Measurements from ENCODE around the gene RFTN1.
A peak's percentile ranks its signal among the peaks of the same experiment; 100 is the strongest.

RFTN1 gene, protein sequence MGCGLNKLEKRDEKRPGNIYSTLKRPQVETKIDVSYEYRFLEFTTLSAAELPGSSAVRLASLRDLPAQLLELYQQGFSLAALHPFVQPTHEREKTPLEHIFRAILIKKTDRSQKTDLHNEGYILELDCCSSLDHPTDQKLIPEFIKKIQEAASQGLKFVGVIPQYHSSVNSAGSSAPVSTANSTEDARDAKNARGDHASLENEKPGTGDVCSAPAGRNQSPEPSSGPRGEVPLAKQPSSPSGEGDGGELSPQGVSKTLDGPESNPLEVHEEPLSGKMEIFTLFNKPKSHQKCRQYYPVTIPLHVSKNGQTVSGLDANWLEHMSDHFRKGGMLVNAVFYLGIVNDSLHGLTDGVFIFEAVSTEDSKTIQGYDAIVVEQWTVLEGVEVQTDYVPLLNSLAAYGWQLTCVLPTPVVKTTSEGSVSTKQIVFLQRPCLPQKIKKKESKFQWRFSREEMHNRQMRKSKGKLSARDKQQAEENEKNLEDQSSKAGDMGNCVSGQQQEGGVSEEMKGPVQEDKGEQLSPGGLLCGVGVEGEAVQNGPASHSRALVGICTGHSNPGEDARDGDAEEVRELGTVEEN
- 51.7 to 109 (median 88.4) reads per million in 3 experiments for total RNA-seq

DNA sequence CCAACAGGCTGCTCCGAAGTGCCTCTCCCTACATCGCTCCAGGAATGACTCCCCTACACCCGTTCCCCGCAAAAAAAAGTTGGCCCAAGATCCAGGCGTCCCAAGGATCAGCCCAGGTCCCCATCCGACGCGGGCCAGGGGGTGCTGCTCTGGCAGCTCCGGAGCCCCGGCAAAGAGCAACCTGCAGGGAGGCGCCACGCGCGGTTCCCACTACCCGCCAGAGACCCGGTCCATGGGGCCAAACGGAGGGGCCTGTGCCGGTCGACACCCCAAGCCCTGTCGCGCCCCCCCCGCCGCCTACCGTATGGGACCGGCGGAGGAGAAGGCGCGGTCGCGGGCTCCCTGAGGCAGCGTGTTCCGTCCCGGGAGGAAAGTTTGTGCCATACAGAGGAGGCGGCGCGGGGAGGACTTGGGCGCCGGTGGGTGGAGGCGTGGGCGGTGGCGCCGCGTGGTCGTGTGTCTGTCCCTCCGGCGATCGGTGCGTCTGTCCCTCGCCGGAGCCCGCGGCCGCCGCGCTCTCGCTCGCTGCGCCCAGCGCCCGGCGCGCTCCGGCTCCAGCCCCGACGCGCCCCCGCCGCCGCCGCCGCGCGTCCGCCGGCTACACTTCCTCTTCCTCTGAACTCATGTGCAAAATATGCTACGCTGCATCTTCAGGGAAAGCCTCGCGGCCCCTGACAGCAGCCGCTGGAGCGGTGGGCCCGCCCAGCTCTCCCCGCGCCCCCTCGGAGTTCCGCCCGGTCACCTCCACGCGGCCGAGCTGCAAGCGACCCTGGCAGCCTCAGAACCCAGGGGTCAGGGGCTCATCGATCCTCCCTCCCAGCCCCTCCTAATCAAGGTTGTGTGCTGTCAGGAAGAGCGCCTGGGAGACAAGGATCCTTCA is at the start of gene RFTN1:
Gene RFTN1, minus strand, starts transcription at position 559 of the 880 bp plus-strand sequence. CDS start 19,830 bp downstream, outside the sequence.
- DNase-seq = peak; percentile 52

DNA sequence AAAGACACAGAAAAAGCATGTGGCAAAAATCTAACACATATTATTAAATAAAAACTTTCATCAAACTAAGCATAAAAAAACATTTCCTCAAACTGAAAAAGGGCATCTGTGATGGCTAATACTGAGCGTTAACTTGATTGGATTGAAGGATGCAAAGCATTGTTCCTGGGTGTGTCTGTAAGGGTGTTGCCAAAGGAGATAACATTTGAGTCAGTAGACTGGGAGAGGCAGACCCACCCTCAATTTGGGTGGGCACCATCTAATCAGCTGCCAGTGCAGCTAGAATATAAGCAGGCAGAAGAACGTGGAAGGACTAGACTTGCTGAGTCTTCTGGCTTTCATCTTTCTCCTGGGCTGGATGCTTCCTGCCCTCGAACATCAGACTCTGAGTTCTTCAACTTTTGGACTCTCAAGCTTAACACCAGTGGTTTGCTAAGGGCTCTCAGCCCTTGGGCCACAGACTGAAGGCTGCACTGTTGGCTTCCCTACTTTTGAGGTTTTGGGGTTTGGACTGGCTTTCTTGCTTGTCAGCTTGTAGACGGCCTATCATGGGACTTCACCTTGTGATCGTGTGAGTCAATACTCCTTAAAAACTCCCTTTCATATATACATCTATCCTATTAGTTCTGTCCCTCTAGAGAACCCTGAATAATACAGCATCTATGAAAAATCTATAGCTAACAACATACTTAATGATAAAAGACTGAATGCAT is 46.3 kb upstream of the RFTN1 start:
- DNase-seq = no peak

DNA sequence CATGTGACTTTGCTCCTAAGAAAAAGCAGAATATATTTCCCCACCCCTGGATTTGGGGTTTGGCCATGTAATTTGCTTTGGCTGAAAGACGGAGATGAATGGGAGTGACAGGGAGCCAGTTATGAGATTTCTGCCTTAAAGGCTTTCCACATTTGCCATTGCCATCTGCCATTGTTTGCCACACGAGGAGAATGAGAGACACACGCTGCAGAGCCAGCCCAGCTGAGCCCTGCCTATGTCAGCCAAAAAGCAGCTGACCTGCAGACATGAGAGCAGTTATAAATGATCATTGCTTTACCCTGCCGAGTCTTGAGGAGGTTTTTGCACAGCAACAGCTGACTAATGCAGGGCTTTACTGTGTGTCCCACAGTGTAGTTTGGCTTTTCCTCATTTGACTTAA is 40.6 kb upstream of the RFTN1 start:
- no peak for DNase-seq

DNA sequence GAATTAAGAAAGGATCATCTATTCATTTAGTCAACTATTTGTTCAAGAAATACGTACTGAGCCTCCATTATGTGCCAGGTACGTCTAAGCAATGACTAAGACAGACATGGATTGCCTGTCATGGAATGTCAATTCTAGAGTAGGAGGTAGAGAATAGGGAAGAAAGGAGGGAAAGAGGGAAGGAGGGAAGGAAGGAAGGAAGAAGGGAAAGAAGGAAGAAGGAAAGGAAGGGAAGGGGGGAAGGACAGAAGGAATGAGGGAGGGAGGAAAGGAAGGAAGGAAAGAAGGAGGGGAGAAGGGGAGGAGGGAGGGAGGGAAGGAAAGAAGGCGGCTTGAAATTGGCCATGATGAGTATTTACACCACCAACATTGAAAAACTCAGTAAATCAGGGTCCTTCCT is 39.3 kb upstream of the RFTN1 start:
- no peak for DNase-seq

DNA sequence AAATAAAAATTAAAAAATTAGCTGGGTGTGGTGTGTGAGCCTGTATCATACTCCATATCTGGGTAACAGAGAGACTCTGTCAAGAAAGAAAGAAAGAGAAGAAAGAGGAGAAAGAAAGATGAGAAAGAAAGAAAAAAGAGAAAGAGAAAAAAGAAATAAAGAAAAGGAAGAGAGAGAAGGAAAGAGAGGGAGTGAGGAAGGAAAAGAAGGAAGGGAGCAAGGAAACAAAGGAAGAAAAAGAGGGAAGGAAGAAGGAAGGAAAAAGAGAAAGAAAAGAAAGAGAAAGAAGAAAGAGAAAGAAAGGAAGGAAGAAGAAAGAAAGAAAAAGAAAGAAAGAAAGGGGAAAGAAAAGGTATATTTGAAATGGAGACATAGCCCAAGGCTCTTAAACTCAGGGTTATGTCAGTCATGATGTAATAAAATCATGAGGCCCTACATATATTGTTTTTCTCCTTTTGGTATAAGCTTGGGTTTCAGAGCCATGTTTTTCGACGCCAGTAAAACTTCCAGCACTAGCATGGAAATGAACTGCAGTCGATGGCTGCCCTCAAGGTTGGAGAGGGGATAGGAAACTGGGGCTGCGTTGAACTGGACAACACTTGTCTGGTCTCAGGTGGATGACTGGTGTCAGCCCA is 38.0 kb upstream of the RFTN1 start:
- DNase-seq = no peak

DNA sequence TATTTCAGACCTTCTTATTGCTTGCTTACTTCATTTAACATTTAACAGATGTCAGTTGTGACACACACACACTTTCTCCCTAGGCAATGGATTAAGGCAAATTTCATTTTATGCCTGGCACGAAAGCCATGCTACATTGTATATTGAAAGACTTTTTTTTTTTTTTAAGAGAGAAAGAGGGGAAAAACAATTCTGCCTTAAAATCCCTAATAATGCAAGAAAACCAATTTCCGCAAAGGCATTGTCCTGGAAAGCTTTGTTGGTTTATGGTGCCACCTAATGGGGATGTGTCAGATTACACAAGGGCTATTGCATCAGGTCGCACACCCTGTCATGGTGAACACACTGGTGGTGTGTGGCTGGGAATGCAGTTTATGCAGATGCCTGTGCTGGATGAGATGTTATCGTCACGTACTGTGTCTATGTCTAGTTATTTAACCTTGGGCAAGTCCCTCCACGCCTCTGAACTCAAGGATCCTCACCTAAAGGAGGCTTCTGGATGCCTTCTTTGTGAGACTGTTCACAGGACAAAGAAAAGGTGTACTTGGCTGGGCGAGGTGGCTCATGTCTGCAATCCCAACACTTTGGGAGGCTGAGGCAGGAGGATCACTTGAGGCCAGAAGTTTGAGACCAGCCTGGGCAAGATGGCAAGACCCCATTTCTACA is 37.3 kb upstream of the RFTN1 start:
- peak; percentile 71 for DNase-seq

DNA sequence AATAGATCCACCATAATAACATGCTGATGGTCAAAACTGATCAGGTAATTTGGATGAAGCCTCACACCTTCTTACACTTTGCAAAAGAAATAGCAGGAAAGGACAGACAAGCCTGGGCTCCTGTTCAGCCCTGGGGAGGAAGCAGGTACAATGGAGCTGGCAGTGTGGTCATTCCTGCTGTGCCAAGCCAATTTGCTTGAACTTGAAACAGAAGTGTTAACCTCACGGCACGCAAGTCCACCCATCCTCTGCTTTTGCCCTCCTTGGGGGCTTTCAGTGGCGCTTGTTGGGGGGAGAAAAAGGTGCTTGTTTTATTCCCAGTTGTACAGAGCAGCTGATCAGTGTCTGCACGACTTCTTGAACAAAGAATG is 36.8 kb upstream of the RFTN1 start:
- no peak for DNase-seq

DNA sequence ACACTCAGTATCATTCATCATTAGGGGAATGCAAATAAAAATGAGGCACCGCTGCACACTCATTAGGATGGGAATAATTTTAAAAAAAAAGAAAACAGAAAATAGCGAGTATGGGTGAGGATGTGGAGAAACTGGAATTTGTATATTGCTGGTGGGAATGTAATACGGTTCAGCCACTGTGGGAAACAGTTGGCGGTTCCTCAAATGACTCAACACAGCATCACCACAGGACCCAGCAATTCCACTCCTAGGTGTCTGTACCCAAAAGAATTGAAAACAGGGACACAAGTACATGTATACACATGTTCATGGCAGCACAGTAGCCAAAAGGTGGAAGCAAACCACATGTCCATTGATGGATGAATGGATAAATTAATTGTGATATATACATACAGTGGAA is 35.2 kb upstream of the RFTN1 start:
- no peak for DNase-seq

DNA sequence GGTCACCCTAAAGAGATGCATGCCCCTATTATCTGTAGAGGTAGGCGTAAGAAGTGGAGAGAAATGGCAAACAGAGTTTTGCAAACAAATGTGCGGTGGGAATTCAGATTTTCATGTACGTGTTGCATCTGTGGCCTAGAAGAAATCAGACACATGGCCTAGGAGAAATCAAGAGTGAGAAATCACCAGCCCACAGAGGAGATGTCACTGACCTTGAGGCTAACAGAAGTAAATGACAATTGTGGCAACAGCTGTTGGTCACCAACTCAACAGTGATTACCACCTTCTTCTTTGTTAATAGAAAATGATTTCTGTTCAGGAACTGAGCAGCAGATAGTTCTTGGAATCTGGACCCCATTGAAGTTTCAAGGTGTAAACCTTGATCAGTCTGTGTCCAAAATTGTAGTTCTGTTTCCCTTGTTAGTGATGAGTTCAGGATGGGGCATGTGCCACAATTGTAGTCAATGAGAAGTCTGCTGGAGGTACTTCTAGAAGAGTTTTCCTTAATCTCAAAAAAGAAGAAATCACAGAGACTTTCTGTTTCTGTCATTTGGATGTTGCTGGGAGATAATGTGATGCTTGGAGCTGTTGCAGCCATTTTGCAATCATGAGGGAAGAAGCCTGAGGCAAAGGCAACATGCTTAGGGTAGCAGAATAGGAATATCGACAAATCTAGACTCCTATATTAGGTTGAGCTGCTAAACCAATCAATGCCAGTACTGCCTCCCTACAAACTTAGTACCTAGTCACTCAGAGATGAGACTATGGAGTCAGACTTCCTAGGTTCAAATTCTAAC is 34.3 kb upstream of the RFTN1 start:
- no peak for DNase-seq

DNA sequence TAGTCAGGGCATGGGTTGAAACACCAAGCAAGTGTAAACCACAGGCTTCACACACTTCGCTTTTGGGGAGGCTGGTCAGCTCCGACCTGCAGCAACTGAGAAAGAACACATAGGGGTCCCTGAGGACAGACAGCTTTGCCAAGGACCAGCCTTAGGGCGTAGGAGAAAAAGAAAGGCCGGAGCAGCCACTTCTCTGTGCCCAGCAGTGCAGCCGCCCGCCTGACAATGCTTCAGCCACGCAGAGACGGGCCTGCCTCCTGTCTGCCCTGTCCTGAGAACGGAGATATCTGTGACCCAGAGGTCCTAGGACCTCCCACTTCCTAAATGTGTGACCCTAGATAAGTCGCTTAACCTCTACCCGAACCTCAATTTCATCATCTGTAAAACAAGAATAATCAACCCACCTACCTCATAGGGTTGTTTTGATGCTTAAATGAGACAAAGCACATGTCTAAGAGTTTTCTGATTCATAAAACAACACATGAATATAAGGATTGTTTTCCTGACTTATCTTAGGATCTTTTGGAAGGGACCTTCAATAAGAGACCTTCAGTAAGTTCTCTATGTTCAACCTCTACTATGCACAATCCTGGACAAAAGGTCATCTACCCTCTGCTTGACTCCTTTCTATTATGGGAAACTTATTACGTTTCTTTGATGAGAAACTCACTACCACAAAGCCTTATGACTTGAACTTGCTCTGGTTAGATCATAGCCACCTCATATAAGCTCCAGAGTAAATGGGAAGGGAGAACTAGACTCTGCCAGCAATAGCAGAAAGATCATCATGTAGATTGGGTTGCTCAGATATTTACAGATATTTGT is 32.9 kb upstream of the RFTN1 start:
- DNase-seq = no peak

DNA sequence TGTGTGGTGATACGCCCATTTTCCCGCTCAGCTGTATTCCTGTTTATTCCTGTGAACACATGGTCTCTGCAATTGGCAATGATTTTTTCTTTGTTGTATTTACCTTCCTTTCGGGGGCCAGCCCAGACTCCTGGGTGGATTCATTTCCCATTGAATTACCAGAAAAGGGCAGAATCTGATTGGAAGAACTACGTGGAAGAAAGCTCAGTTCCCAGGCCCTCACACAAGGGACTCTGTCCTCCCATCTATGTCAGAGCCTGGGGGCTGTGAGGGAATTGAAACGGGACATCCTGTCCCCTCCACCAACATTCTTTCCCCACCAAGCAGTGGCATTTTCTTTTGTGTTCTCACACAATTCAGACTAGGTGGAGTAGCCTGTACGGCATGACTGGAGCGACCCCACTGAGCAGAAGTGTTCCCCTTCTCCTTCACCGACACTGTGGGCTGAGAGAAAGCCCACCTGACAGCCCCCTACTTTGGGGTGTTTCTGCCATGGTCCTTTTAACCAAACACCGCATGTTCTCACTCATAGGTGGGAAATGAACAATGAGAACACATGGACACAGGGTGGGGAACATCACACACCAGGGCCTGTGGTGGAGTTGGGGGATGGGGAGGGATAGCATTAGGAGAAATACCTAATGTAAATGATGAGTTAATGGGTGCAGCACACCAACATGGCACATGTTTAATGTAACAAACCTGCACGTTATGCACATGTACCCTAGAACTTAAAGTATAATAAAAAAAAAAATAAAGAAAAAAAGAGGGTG is 32.1 kb upstream of the RFTN1 start:
- no peak for DNase-seq

DNA sequence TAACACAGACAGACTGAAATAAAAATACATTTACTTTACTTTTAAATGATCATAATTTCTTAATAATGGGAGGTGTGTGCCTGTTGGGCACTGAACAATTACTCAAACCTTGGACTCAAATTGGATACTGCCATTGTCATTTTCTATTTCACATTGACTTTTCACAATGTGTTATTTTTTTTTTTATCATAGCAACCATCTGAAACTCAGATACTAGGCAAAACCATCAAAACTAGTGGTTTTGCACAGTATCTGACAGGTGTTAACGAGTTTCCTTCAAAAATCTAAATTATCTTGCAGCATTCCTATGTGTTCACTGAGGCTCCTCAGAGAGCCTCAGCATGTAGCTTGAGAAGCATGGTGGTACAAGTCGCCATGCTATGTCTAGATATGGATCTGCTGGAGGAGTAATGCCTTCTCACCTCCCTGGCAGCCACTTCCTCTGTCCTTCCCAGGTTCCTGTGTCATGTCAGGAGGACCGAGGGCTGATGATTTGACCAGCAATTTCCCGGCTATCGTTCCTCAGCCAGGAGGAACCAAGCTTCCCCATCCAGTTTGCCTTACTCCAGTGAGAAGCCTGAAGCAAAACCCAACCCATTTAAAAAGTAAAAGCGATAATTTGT is 29.9 kb upstream of the RFTN1 start:
- no peak for DNase-seq

DNA sequence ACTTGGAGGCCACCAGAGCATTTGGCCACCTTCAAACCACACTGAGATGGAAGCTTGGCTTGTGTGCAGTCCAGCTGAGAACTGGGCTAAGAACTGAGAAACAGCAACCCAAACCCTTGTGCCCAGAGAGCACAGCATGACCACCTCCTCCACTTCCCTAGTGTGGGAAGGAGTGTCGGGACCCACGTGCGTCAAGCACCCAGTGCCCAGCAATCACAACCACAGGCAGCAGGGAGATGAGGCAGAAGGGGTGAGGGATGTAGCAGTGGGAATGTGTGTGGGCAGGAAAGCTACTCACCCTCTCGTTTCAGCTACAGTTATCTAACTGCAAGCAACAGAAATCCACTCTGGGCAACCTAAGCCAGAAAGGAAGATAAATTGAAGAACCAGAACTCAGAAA is 25.0 kb upstream of the RFTN1 start:
- no peak for DNase-seq

DNA sequence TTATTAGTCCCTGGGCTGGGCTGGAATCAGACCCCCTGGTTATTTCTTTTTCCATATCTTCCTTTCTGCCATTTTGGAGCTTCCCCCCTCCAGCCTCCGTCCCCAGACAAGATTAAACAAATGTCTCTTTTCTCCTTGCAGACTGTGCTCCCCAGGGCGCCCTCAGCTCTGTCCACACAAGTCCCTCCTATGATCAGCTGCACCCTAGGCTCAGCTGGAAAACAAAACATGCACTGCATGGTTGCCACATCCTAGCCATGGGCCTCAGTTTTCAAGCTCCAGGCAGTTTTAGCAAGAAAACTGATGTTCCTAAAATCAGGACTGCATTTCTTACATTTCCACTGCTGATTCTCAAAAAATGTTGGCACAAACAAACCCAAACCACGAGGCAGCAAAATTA is 23.5 kb upstream of the RFTN1 start:
- DNase-seq = no peak

DNA sequence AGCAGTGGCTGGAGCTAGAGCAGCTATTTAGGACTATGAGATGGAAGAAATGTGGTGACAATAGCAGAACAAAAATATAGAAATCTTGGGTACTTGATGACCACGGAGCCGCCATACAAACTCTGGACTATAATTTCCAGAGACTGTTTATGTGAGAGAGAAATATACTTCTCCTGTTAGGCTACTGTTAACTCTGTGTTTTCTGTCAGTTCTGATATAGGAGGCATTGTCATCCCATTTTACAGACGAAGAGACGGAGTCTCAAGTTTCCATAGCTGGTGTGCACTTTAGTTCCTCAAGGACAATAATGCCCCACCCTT is 22.8 kb upstream of the RFTN1 start:
- no peak for DNase-seq

DNA sequence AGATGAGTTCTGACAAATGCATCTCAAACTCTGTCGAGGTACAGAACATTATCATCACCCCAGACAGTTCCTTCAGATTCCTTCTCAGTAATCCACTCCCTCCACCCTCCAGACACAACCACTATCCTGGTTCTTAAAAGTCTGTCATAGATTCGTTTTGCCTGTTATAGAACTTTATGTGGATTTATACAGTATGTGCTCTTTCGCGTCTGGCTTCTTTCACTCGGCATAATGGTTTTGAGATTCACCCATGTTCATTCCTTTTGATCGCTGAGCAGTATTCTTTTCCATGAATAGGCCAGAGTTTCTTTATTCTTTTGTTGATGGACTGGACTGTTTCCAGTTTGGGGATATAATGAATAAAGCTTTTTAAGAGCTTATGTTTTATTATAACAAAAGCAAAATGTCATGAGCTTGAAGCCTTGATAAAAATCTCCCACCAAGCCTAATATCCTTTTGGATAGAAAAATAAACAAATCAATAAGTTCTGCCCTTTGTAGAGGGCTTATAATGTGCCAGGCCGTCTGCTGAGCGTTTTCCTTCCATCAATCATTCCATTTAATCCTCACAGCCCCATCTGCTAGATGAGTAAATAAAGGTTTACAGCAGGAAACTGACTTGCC is 21.3 kb upstream of the RFTN1 start:
- DNase-seq = no peak

DNA sequence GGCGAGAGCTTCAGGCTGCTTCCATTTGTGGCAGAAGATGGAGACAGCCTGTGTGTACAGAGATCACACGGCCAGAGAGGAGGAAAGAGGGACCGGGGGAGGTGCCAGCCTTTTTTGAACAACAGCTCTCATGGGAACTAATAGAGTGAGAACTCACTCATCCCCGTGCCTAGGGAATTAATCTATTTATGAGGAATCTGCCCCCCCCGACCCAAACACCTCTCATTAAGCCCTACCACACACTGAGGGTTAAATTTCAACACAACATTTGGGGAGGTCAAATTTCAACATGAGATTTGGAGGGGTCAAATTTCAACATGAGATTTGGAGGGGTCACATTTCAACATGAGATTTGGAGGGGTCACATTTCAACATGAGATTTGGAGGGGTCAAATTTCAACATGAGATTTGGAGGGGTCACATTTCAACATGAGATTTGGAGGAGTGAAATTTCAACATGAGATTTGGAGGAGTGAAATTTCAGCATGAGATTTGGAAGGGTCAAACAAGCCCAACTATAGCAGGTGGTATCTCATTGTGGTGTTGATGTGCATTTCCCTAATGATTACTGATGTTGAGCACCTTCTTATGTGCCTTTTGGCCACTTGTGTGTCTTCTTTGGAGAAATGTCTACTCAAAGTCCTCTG is 20.6 kb upstream of the RFTN1 start:
- DNase-seq = no peak

DNA sequence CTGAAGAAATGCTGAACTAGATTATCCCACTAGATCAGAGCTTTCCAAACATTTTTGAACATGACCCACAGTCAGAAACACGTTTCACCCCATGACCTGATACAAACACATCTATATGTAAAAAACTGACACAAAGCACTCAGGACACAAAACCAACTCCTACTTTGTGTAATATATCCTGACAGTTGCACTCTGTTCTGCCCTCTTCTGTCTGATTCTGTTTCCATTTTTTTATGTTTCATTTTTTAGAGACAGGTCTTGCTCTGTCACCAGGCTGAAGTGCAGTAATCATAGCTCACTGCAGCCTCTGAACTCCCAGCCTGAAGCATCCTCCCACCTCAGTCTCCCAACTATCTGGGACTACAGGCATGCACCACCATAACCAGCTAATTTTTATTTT is 15.8 kb upstream of the RFTN1 start:
- peak; percentile 11 for DNase-seq
